Astrocyte of the spinal cord (primary cell): ENCODE measurements around the gene ZNF697.

Source experiments
- DNase-seq: peaks from one replicate; pipeline ENCODE4 v3.0.0; 2011; ENCODE audit warnings: low read depth, low spot score
- H3K4me3 ChIP-seq: 2 replicates; pipeline ENCODE4 v1.5.1; 2011; ENCODE audit warnings: low read depth, mild to moderate bottlenecking, low read length, moderate library complexity
- in situ Hi-C: cut with HindIII; loops from 2 replicates; pipeline ENCODE4 v1.10.0; 2017; ENCODE audit warnings: low sequenced_read_pairs
- TF ChIP-seq, protein P1 (sequence below): IDR thresholded peaks from 2 replicates; pipeline ENCODE4 v1.5.1; 2012; ENCODE audit warnings: low read depth, mild to moderate bottlenecking, low read length, inconsistent platforms

The ZNF697 gene

DNA sequence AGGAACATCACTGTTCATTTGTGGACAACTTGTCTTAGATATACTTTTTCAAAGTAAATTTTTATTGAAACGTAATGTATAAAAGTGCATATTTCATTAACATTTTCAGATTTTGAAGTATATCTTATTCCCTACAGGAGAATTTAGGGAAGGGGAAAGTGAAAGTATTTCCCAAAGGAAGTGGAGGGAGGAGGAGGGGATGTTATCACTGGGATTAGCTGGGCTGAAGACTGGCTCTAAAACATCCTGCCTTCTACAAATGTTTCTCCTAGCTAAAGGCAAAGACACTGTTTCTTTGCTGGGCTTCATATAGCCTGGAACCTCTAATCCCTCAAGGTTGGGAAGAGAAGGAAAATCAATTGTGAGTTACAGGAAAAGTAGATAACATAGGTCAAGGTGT lies 7.1 kb upstream of the ZNF697 start:
- in situ Hi-C loops: no loop called here
- no peak for DNase-seq
- no peak overlapping the region for H3K4me3 ChIP-seq
- TF ChIP-seq, protein P1, sequence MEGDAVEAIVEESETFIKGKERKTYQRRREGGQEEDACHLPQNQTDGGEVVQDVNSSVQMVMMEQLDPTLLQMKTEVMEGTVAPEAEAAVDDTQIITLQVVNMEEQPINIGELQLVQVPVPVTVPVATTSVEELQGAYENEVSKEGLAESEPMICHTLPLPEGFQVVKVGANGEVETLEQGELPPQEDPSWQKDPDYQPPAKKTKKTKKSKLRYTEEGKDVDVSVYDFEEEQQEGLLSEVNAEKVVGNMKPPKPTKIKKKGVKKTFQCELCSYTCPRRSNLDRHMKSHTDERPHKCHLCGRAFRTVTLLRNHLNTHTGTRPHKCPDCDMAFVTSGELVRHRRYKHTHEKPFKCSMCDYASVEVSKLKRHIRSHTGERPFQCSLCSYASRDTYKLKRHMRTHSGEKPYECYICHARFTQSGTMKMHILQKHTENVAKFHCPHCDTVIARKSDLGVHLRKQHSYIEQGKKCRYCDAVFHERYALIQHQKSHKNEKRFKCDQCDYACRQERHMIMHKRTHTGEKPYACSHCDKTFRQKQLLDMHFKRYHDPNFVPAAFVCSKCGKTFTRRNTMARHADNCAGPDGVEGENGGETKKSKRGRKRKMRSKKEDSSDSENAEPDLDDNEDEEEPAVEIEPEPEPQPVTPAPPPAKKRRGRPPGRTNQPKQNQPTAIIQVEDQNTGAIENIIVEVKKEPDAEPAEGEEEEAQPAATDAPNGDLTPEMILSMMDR: no peak

DNA sequence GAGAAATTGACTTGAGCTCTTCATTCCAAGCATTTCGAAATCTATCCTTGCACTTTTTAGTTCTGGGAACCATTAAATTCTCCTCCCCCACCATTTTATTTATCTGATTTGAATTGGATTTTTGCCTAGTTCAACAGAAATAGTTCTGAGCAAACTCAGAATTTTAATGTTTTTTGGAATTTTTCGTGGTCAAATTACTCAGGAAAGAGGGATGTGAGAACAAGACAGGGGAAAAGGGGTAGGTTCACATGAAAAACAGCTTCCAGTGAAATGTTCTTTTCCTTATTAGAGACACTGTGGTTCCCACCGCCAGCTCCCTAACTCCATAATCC lies 5.7 kb upstream of the ZNF697 start:
- in situ Hi-C loops: no loop called here
- no peak overlapping the region for H3K4me3 ChIP-seq
- peak; percentile 15 for DNase-seq

DNA sequence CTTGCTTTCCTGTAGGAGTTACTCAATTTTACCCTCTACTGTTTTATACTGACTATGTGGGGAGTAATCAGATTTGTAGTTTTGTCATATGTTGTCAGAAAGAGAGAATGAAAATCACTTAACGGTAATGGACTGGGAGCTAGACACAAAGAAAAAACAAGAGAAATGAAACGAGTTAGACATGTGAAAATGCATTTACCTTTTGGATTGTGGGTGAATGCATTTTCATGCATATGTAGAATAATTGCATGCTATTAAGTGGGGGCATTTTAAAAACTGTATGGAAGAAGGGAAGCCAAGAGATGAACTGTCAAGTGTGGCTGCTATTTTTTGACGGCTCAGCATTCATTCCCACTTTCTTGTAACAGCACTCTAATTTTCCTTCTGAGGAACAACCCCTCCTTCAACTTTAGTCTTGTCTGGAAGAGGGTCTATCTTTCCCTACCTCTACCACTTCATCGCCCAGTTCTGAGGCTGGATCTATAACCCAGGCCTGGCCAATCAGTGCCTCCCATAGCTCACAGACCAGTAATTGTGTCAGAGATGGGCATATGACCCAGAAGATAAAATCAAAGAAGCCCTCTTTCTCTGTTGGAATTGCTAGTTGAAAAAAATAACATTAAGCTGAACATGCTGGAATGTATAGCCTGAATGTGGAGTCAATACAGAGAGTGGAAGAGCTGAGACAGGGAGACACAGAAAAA lies 5.2 kb upstream of the ZNF697 start:
- DNase-seq: no peak
- in situ Hi-C loops: no loop called here
- TF ChIP-seq, protein P1: no peak
- no peak overlapping the region for H3K4me3 ChIP-seq

More for the DNA sequence above, 5.7 kb upstream of the ZNF697 start:
- TF ChIP-seq, protein P1: no peak

DNA sequence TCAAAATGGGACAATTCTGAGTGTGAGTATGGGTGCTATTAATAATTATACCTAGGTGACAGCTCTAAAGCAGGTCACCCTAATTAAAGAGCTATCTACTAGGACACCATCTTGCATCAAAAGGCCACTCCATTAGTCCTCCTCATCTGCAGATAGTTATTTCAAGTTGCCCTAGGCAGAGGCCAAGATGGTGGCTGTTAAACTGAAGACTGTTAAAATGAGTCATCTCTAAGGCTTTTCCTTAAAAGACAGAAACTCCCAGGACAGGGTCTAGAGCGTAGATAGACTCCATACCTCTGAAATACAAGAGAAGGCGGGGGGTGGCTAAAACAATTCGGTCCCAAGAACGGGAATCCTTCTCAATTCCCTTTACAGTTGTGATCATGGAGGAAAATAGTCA lies 4.5 kb upstream of the ZNF697 start:
- in situ Hi-C loops: no loop called here
- H3K4me3 ChIP-seq: no peak overlapping the region
- DNase-seq: no peak
- TF ChIP-seq, protein P1: no peak

DNA sequence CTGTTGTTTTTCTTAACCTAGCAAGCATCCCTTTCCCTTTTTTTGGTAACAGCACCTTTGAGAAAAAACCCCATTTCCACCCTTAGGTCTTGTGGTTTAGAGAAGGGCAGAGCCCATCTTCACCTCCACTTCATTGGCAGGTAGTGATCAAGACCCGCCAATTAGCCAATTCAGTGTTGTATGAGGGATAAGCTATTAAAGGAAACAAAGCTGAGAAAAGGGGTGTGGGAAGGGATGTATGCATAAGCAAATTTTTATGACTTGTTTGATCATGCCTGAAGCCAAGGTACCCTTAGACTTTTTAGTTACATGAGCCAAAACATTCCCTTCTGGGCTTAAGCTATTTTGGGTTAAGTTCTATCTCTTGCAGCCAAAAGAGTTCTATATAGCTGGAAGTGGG lies 3.6 kb upstream of the ZNF697 start:
- in situ Hi-C loops: no loop called here

DNA sequence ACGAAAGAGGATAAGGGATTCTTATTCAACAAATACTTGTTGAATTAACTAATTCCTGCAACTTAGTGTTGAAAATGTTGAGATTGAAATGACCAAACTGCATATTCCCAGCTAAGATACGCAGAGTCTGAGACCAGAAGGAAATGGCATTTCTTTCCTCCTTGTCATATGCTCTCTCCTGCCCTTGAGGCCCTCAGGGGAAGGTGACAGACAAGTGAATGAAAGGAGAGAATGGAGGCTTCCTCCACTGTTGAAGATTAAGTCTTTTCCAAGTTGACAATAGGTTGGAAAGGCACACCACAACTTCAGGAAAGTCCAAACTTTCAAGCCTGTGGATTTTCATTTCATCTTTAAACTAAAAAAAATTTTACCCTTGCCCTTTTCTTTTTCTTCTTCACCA lies 3.1 kb upstream of the ZNF697 start:
- no peak overlapping the region for H3K4me3 ChIP-seq
- DNase-seq: no peak
- TF ChIP-seq, protein P1: no peak
- in situ Hi-C loops: no loop called here

More for the DNA sequence above, 3.6 kb upstream of the ZNF697 start:
- H3K4me3 ChIP-seq: no peak overlapping the region
- no peak for DNase-seq
- TF ChIP-seq, protein P1: no peak
